Measurements from ENCODE around the gene SERTAD3. TPM values are rescaled to one million over a fixed set of nuclear protein-coding genes. Genes with fewer than 3 reads are reported as not detected.
A peak's percentile ranks its signal among the peaks of the same experiment; 100 is the strongest.
"Not testable (repeated sequence)": the region's sequence is repeated elsewhere in the genome, so short reads cannot be mapped to it uniquely, and the experiment has no call there.

Gene SERTAD3
- total RNA-seq, 2 donors from 2014 or later: 22.7 to 37.3 TPM

DNA sequence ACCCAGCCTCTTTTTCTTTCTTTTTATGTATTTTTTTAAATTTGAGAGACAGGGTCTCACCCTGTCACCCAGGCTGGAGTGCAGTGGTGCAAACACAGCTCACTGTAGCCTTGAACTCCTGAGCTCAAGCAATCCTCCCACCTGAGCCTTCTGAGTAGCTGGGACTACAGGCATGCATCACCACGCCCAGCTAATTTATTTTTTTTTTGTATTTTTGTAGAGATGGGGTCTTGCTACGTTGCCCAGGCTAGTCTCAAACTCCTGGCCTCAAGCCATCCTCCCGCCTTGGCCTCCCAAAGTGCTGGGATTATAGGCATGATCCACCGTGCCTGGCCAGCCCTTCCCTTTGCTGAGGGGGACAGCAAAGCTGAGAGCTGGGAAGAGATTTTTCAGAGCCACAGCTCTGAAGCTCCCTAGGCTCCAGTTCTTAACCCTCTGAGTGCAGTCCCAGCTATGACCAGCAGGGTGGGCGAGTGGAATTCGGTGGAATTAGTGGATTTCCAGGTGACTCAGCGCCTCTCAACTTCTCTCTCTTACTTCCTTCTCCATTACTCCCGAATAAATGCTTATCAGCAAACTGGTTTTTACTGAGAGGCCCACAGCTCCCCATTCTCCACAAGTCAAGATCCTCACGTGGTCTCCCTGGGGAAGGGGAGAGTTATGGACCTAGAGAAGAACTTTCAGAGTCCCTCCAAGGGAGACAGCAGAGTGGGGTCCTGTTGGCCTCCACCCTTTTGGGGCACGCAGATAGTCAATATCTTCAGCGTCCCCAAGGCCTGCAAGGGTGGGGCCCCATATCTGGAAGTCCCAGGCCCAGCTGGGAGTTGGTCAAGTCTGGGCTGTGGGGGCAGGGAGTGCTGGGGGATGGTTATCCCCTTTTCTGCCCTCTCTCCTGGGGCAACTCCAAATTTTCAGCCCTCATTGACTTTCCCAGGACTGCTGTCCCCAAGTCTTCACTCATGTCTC is 20.2 kb upstream of the SERTAD3 start:
- peak; percentile 69 for DNase-seq (ENCODE audit: low spot score)
- H3K27ac ChIP-seq: peak overlapping the region; percentile 96 to 97
- WGBS: 18% methylated on average over 11 of the region's 11 CpGs
- no peaks in the 10 kb centered on the region for H3K9me3 ChIP-seq
- peaks cover 11% of the 10 kb centered on the region for H3K4me1 ChIP-seq (replicated peaks)
- intact Hi-C loops (cut with DNase I): loop anchor here (2.0 to 10.0 kb wide), 6 partner anchors 20 to 170 kb away; partner anchors contain the start of genes LTBP4, SERTAD1, SERTAD3 and SHKBP1
- H3K36me3 ChIP-seq: no peaks in the 10 kb centered on the region
- no peaks in the 10 kb centered on the region for H3K27me3 ChIP-seq (replicated peaks; ENCODE audit: insufficient read depth)
- peak overlapping the region; percentile 69 to 71 for H3K4me3 ChIP-seq
- TF ChIP-seq, protein P1, sequence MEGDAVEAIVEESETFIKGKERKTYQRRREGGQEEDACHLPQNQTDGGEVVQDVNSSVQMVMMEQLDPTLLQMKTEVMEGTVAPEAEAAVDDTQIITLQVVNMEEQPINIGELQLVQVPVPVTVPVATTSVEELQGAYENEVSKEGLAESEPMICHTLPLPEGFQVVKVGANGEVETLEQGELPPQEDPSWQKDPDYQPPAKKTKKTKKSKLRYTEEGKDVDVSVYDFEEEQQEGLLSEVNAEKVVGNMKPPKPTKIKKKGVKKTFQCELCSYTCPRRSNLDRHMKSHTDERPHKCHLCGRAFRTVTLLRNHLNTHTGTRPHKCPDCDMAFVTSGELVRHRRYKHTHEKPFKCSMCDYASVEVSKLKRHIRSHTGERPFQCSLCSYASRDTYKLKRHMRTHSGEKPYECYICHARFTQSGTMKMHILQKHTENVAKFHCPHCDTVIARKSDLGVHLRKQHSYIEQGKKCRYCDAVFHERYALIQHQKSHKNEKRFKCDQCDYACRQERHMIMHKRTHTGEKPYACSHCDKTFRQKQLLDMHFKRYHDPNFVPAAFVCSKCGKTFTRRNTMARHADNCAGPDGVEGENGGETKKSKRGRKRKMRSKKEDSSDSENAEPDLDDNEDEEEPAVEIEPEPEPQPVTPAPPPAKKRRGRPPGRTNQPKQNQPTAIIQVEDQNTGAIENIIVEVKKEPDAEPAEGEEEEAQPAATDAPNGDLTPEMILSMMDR (IDR thresholded peaks at IDR 0.05): peak; percentile 72 to 90 (median 84)
- TF ChIP-seq POLR2A (IDR thresholded peaks at IDR 0.05) (peak; percentile 35), POLR2AphosphoS5 (IDR thresholded peaks at IDR 0.05) (peak; percentile 74)

DNA sequence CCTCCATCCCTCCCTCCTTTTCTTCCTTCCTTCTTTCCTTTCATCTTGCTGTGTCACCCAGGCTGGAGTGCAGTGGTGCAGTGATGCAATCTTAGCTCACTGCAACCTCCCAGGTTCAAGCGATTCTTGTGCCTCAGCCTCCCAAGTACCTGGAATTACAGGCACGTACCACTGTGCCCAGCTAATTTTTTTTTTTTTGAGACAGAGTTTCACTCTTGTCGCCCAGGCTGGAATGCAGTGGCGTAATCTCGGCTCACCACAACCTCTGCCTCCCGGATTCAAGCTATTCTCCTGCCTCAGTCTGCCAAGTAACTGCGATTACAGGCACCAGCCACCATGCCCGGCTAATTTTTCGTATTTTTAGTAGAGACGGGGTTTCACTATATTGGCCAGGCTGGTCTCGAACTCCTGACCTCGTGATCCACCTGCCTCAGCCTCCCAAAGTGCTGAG is 19.5 kb upstream of the SERTAD3 start:
- H3K4me1 ChIP-seq (replicated peaks): peaks cover 11% of the 10 kb centered on the region
- intact Hi-C loops (cut with DNase I): loop anchor here (2.0 to 10.0 kb wide), 5 partner anchors 19 to 171 kb away; partner anchors contain the start of genes LTBP4, SERTAD1 and SERTAD3
- H3K27ac ChIP-seq: peak overlapping the region; percentile 96 to 97
- H3K4me3 ChIP-seq; H3K9me3 ChIP-seq; DNase-seq (ENCODE audit: low spot score); H3K27me3 ChIP-seq (replicated peaks; ENCODE audit: insufficient read depth); H3K36me3 ChIP-seq: not testable (repeated sequence)
- 77% methylated on average over 12 of the region's 12 CpGs for WGBS

DNA sequence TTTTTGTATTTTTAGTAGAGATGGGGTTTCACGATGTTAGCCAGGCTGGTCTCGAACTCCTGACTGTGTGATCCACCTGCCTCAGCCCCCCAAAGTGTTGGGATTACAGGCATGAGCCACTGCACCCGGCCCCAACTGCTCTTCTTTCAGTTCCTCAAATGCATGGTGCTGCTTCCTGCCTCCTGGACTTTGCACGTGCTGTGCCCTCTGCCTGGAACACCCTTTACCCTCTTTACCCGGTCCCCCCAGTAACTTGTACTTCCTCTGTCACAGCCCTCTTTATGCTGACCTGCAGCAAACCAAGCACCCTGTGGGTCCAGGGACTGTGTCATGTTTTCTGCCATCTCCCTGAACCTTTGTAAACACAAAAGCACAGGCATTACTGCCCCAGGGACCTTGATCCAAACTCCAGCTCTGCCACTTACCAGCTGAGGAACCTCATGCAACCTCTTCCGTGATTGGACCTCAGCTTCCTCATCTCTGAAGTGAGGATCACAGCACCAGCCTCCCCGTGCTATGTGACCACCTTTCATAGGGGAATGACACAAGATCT is 17.6 kb upstream of the SERTAD3 start:
- intact Hi-C loops (cut with DNase I): loop anchor here (10.0 kb wide), 3 partner anchors 63 to 173 kb away; partner anchors contain the start of gene LTBP4
- Histone ChIP-seq H3K4me1 (replicated peaks) (peaks cover 11% of the 10 kb centered on the region), H3K9me3 (no peaks in the 10 kb centered on the region), H3K27me3 (replicated peaks; ENCODE audit: insufficient read depth) (no peaks in the 10 kb centered on the region), H3K27ac (peak overlapping the region; percentile 18 to 19), H3K4me3 (no peak overlapping the region), H3K36me3 (no peaks in the 10 kb centered on the region)
- peak; percentile 54 for DNase-seq (ENCODE audit: low spot score)
- 71% methylated on average over 7 of the region's 7 CpGs for WGBS
- TF ChIP-seq POLR2AphosphoS5 (IDR thresholded peaks at IDR 0.05) (peak; percentile 79), POLR2A (IDR thresholded peaks at IDR 0.05) (no peak)

DNA sequence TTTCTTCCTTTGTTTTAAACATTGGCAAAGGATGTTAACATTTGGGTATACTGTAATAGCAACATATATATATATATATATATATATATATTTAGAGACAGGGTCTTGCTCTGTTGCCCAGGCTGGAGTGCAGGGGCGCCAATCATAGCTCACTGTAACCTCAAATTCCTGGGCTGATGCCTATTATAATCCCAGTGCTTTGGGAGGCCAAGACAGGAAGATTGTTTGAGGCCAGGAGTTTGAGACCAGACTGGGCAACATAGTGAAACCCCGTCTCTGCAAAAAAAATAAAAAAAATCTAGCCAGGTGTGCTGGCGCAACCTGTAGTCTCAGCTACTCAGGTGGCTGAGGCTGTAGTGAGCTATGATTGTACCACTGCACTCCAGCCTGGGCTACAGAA is 16.1 kb upstream of the SERTAD3 start:
- no peak overlapping the region for H3K27ac ChIP-seq
- H3K9me3 ChIP-seq: no peaks in the 10 kb centered on the region
- TF ChIP-seq, protein P1 (IDR thresholded peaks at IDR 0.05): no peak
- no peak for TF ChIP-seq POLR2A (IDR thresholded peaks at IDR 0.05)
- TF ChIP-seq POLR2AphosphoS5 (IDR thresholded peaks at IDR 0.05): no peak
- intact Hi-C loops (cut with DNase I): loop anchor here (10.0 kb wide), 3 partner anchors 65 to 175 kb away; partner anchors contain the start of gene LTBP4
- no peak for DNase-seq (ENCODE audit: low spot score)
- no peaks in the 10 kb centered on the region for H3K36me3 ChIP-seq
- 92% methylated on average over 3 of the region's 3 CpGs for WGBS
- H3K4me1 ChIP-seq (replicated peaks): peaks cover 5% of the 10 kb centered on the region
- no peak overlapping the region for H3K4me3 ChIP-seq
- H3K27me3 ChIP-seq (replicated peaks; ENCODE audit: insufficient read depth): no peaks in the 10 kb centered on the region

DNA sequence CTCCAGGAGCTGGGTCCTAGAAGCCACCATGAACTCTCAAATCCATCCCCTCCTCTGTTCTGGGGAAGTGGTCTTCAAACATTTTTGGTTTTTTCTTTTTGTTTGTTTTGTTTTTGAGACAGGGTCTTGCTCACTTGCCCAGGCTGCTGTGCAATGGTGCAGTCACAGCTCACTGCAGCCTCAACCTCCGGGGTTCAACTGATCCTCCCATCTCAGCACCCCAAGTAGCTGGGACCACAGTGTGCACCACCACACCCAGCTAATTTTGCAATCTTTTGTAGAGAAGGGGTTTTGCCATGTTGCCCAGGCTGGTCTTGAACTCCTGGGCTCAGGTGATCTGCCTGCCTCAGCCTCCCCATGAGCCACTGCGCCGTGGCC is 14.5 kb upstream of the SERTAD3 start:
- Histone ChIP-seq H3K4me1 (replicated peaks) (peaks cover 5% of the 10 kb centered on the region), H3K9me3 (no peaks in the 10 kb centered on the region), H3K27ac (no peak overlapping the region), H3K27me3 (replicated peaks; ENCODE audit: insufficient read depth) (no peaks in the 10 kb centered on the region), H3K36me3 (no peaks in the 10 kb centered on the region), H3K4me3 (no peak overlapping the region)
- TF ChIP-seq, protein P1 (IDR thresholded peaks at IDR 0.05): no peak
- no peak for TF ChIP-seq POLR2AphosphoS5 (IDR thresholded peaks at IDR 0.05)
- TF ChIP-seq POLR2A (IDR thresholded peaks at IDR 0.05): no peak
- intact Hi-C loops (cut with DNase I): no loop called here
- 91% methylated on average over 3 of the region's 3 CpGs for WGBS
- no peak for DNase-seq (ENCODE audit: low spot score)
